Body of pancreas (tissue), 4 donors: Measurements from ENCODE around the gene TMEM181. TPM values are rescaled to one million over a fixed set of nuclear protein-coding genes. Genes with fewer than 3 reads are reported as not detected.
"Not testable (repeated sequence)": the region's sequence is repeated elsewhere in the genome, so short reads cannot be mapped to it uniquely, and the experiment has no call there.

ENCODE experiments used
- ATAC-seq: fragments of 150-250 bp; one replicate; pipeline ENCODE4 v1.9.1; 2016
- DNase-seq, 4 donors: peaks; one replicate each; pipeline ENCODE4 v3.0.0-alpha.2; 2019
- H3K27ac ChIP-seq, 4 donors: fragments of 200-600 bp; sonication (generic); 1 replicate in 3 of 4; 2 replicates in 1 of 4; pipeline versions ENCODE4 v1.5.1 to v1.6.1; 2016 to 2019; ENCODE audit warnings: mild to moderate bottlenecking in 1 of 4, mixed read lengths in 1 of 4, moderate library complexity in 1 of 4
- H3K27me3 ChIP-seq, 2 donors: fragments of 200-600 bp; sonication (generic); one replicate each; pipeline ENCODE4 v1.6.0; 2016; ENCODE audit warnings: mild to moderate bottlenecking in 1 of 2
- H3K36me3 ChIP-seq, 2 donors: fragments of 200-600 bp; sonication (generic); replicated peaks in 1 of 2; 2 replicates each; pipeline ENCODE4 v1.5.1; 2016; ENCODE audit warnings: low read depth in 2 of 2; ENCODE audit not compliant: insufficient read depth in 1 of 2
- H3K4me1 ChIP-seq: fragments of 200-600 bp; sonication (generic); one replicate; pipeline ENCODE4 v1.6.0; 2016
- H3K4me3 ChIP-seq, 2 donors: fragments of 200-600 bp; sonication (generic); 1 replicate in 1 of 2; 2 replicates in 1 of 2; pipeline ENCODE4 v1.5.1; 2016 to 2019
- H3K9me3 ChIP-seq, 3 donors: fragments of 200-600 bp; sonication (generic); 1 replicate in 2 of 3; 2 replicates in 1 of 3; pipeline ENCODE4 v1.5.1; 2016
- CTCF ChIP-seq, 7 experiments: fragments of 450-650 bp in 4 of 7; fragments of 200-600 bp in 3 of 7; sonication (generic) in 3 of 7; IDR thresholded peaks; one replicate each; pipeline ENCODE4 v1.5.1; 2016 to 2019; ENCODE audit warnings: antibody characterized with exemption in 7 of 7
- POLR2A ChIP-seq, 3 donors: fragments of 450-650 bp; IDR thresholded peaks; one replicate each; pipeline ENCODE4 v1.6.1; 2016; ENCODE audit warnings: antibody characterized with exemption in 3 of 3, mild to moderate bottlenecking in 2 of 3
- whole genome bisulfite sequencing, 2 donors: methylation state at CpG; one replicate each; pipeline ENCODE4 v1.1.5; 2017; 5-methylcytosine and 5-hydroxymethylcytosine counted together
- intact Hi-C: fragments of 100-400 bp; cut with DNase I; formaldehyde crosslinking; loops from one replicate; pipeline ENCODE4 v1.15.1; 2023
- total RNA-seq, 2 donors: library from RNA; depleted of rRNA; stranded (reverse); fragments of >200 nt; gene quantifications; one replicate each; pipeline ENCODE4 v1.1.0, GENCODE V29; 2016

Gene TMEM181
- total RNA-seq, 2 donors from 2014 or later, result 19.8 to 34.2 TPM

- intact Hi-C loops, result no loop called here
- ATAC-seq (no peak), DNase-seq (no peak)
- Histone ChIP-seq H3K36me3 (no peaks in the 10 kb centered on the region), H3K9me3 (no peaks in the 10 kb centered on the region), H3K27me3 (no peaks in the 10 kb centered on the region), H3K4me1 (peaks cover 12% of the 10 kb centered on the region), H3K4me3 (no peak overlapping the region), H3K27ac (no peak overlapping the region)
- TF ChIP-seq CTCF (IDR thresholded peaks at IDR 0.05) (no peak), POLR2A (IDR thresholded peaks at IDR 0.05) (no peak)
- 52 to 68% methylated on average over 7 of the region's 7 CpGs for WGBS, 2 donors
Measured at GRCh38 chr6:158669145-158670035, 109.5 kb downstream of the TMEM181 start.

- peaks cover 12% of the 10 kb centered on the region for H3K4me1 ChIP-seq
- DNase-seq, H3K27me3 ChIP-seq, H3K27ac ChIP-seq, ATAC-seq, intact Hi-C loops, H3K4me3 ChIP-seq, H3K36me3 ChIP-seq, H3K9me3 ChIP-seq: not testable (repeated sequence)
- WGBS, 2 donors, result 88 to 89% methylated on average over 7 to 8 of the region's 8 CpGs
Measured at GRCh38 chr6:158672119-158672518, 112.2 kb downstream of the TMEM181 start.

- no peak overlapping the region for H3K4me3 ChIP-seq
- H3K9me3 ChIP-seq, result no peaks in the 10 kb centered on the region
- DNase-seq, result no peak
- no peaks in the 10 kb centered on the region for H3K27me3 ChIP-seq
- intact Hi-C loops, result no loop called here
- WGBS, 2 donors, result 92 to 93% methylated on average over 6 of the region's 6 CpGs
- TF ChIP-seq POLR2A (IDR thresholded peaks at IDR 0.05) (no peak), CTCF (IDR thresholded peaks at IDR 0.05) (no peak)
- H3K4me1 ChIP-seq, result peaks cover 12% of the 10 kb centered on the region
- H3K27ac ChIP-seq, result no peak overlapping the region
- ATAC-seq, result no peak
- H3K36me3 ChIP-seq, result no peaks in the 10 kb centered on the region
Measured at GRCh38 chr6:158672726-158673125, 112.8 kb downstream of the TMEM181 start.

GRCh38 chr6:158674342-158675131, 114.6 kb downstream of the TMEM181 start:
- intact Hi-C loops, result no loop called here
- DNase-seq (no peak), ATAC-seq (no peak)
- 83 to 88% methylated on average over 10 to 14 of the region's 14 CpGs for WGBS, 2 donors
- Histone ChIP-seq H3K27ac (no peak overlapping the region), H3K9me3 (no peaks in the 10 kb centered on the region), H3K4me3 (no peak overlapping the region), H3K4me1 (peaks cover 8% of the 10 kb centered on the region), H3K27me3 (no peaks in the 10 kb centered on the region), H3K36me3 (no peaks in the 10 kb centered on the region)
- TF ChIP-seq CTCF (IDR thresholded peaks at IDR 0.05), result no peak

GRCh38 chr6:158677094-158677493, 117.2 kb downstream of the TMEM181 start:
- H3K4me3 ChIP-seq, ATAC-seq: not testable (repeated sequence)

More at GRCh38 chr6:158677094-158677493, 117.2 kb downstream of the TMEM181 start:
- DNase-seq, H3K36me3 ChIP-seq, H3K27me3 ChIP-seq, H3K4me1 ChIP-seq, H3K27ac ChIP-seq, intact Hi-C loops, H3K9me3 ChIP-seq: not testable (repeated sequence)
- WGBS, 2 donors, result 98% methylated on average over 3 of the region's 3 CpGs
